Liver (tissue), 3 donors: ENCODE results near the gene SGCD.

Experiments
- GABPA ChIP-seq, 2 donors: IDR thresholded peaks in 1 of 2; conservative IDR thresholded peaks in 1 of 2; 2 replicates each; pipeline ENCODE4 v1.6.1; 2016; ENCODE audit warnings: antibody characterized with exemption in 2 of 2, mild to moderate bottlenecking in 1 of 2, moderate library complexity in 1 of 2
- JUND ChIP-seq, 2 donors: IDR thresholded peaks; 2 replicates each; pipeline ENCODE4 v1.6.1; 2016; ENCODE audit warnings: antibody characterized with exemption in 2 of 2
- RAD21 ChIP-seq, 2 donors: IDR thresholded peaks; 2 replicates each; pipeline ENCODE4 v1.6.1; 2016; ENCODE audit warnings: antibody characterized with exemption in 2 of 2, mild to moderate bottlenecking in 2 of 2
- RXRA ChIP-seq, 2 donors: IDR thresholded peaks; 2 replicates each; pipeline ENCODE4 v1.6.1; 2017 to 2018; ENCODE audit warnings: antibody characterized with exemption in 2 of 2, mild to moderate bottlenecking in 1 of 2
- SP1 ChIP-seq: IDR thresholded peaks from 2 replicates; pipeline ENCODE4 v1.6.1; 2018; ENCODE audit warnings: antibody characterized with exemption, mild to moderate bottlenecking
- YY1 ChIP-seq: IDR thresholded peaks from 2 replicates; pipeline ENCODE4 v1.6.1; 2016; ENCODE audit warnings: antibody characterized with exemption, mild to moderate bottlenecking
- TF ChIP-seq, protein P1 (sequence below): fragments of 150-350 bp; IDR thresholded peaks from 2 replicates; pipeline ENCODE4 v1.5.1; 2017; ENCODE audit warnings: improper control_type of control experiment, low read depth, low read length; ENCODE audit not compliant: missing input control
- TF ChIP-seq, protein P2 (sequence below): IDR thresholded peaks from 2 replicates; pipeline ENCODE4 v1.6.1; 2016; ENCODE audit warnings: antibody characterized with exemption
- TF ChIP-seq, protein P3 (sequence below): IDR thresholded peaks from 2 replicates; pipeline ENCODE4 v1.6.1; 2016; ENCODE audit warnings: antibody characterized with exemption, mild to moderate bottlenecking
- donor health status: healthy.
- donor health status: healthy.

DNA sequence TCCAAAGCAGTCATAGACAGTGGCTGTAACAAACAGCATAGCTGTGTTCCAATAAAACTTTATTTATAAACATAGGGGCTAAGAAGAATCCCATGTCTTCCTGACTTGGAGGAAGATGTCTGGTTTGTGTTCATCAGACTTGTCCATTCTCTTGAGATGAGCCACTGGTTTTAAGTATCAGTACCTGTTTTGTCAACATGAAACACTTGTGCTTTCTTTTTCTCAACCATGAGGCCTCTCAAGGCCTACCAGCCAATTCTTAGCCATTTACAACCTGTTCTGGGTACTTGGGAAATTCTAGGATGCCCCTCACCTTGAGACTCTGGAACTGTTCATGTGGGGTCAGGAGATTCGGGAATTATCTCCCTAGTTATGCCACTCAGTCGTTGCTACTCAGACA lies 368.8 kb downstream of the SGCD start:
- TF ChIP-seq, protein P1, sequence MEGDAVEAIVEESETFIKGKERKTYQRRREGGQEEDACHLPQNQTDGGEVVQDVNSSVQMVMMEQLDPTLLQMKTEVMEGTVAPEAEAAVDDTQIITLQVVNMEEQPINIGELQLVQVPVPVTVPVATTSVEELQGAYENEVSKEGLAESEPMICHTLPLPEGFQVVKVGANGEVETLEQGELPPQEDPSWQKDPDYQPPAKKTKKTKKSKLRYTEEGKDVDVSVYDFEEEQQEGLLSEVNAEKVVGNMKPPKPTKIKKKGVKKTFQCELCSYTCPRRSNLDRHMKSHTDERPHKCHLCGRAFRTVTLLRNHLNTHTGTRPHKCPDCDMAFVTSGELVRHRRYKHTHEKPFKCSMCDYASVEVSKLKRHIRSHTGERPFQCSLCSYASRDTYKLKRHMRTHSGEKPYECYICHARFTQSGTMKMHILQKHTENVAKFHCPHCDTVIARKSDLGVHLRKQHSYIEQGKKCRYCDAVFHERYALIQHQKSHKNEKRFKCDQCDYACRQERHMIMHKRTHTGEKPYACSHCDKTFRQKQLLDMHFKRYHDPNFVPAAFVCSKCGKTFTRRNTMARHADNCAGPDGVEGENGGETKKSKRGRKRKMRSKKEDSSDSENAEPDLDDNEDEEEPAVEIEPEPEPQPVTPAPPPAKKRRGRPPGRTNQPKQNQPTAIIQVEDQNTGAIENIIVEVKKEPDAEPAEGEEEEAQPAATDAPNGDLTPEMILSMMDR: no peak
- TF ChIP-seq RXRA (IDR thresholded peaks at IDR 0.05) (no peak), GABPA (IDR thresholded peaks at IDR 0.05 in 1 of 2, conservative IDR thresholded peaks at IDR 0.05 in 1 of 2) (no peak), RAD21 (IDR thresholded peaks at IDR 0.05) (no peak), JUND (IDR thresholded peaks at IDR 0.05) (no peak), YY1 (no peak), SP1 (no peak)
- TF ChIP-seq, protein P2, sequence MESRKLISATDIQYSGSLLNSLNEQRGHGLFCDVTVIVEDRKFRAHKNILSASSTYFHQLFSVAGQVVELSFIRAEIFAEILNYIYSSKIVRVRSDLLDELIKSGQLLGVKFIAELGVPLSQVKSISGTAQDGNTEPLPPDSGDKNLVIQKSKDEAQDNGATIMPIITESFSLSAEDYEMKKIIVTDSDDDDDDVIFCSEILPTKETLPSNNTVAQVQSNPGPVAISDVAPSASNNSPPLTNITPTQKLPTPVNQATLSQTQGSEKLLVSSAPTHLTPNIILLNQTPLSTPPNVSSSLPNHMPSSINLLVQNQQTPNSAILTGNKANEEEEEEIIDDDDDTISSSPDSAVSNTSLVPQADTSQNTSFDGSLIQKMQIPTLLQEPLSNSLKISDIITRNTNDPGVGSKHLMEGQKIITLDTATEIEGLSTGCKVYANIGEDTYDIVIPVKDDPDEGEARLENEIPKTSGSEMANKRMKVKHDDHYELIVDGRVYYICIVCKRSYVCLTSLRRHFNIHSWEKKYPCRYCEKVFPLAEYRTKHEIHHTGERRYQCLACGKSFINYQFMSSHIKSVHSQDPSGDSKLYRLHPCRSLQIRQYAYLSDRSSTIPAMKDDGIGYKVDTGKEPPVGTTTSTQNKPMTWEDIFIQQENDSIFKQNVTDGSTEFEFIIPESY: no peak
- TF ChIP-seq, protein P3, sequence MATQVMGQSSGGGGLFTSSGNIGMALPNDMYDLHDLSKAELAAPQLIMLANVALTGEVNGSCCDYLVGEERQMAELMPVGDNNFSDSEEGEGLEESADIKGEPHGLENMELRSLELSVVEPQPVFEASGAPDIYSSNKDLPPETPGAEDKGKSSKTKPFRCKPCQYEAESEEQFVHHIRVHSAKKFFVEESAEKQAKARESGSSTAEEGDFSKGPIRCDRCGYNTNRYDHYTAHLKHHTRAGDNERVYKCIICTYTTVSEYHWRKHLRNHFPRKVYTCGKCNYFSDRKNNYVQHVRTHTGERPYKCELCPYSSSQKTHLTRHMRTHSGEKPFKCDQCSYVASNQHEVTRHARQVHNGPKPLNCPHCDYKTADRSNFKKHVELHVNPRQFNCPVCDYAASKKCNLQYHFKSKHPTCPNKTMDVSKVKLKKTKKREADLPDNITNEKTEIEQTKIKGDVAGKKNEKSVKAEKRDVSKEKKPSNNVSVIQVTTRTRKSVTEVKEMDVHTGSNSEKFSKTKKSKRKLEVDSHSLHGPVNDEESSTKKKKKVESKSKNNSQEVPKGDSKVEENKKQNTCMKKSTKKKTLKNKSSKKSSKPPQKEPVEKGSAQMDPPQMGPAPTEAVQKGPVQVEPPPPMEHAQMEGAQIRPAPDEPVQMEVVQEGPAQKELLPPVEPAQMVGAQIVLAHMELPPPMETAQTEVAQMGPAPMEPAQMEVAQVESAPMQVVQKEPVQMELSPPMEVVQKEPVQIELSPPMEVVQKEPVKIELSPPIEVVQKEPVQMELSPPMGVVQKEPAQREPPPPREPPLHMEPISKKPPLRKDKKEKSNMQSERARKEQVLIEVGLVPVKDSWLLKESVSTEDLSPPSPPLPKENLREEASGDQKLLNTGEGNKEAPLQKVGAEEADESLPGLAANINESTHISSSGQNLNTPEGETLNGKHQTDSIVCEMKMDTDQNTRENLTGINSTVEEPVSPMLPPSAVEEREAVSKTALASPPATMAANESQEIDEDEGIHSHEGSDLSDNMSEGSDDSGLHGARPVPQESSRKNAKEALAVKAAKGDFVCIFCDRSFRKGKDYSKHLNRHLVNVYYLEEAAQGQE: no peak
